AG04450 (cell line): ENCODE measurements around the gene ADH7. TPM values are rescaled to one million over a fixed set of nuclear protein-coding genes. Genes with fewer than 3 reads are reported as not detected.

ENCODE experiments used
- CTCF ChIA-PET: fragments of 300-600, 350-600 bp; formaldehyde crosslinking; extraction: SDS; loops from one replicate; lab custom pipeline; 2022; ENCODE audit warnings: antibody characterized with exemption, inconsistent platforms; lab: Charles Lee
- POLR2A ChIA-PET: fragments of 350-600 bp; formaldehyde crosslinking; extraction: SDS; loops from one replicate; lab custom pipeline; 2021; ENCODE audit warnings: antibody characterized with exemption, inconsistent platforms; lab: Yijun Ruan, JAX
- DNase-seq: peaks from one replicate; pipeline ENCODE4 v3.0.0-alpha.2; 2011; ENCODE audit warnings: low read depth, low spot score
- H3K27ac ChIP-seq: one replicate; pipeline ENCODE4 v1.5.1; 2012; ENCODE audit warnings: low read depth, low read length, control low read depth
- H3K27me3 ChIP-seq: one replicate; pipeline ENCODE4 v1.6.0; 2012; ENCODE audit warnings: low read length; ENCODE audit not compliant: control insufficient read depth, insufficient read depth
- H3K4me3 ChIP-seq: 2 replicates; pipeline ENCODE4 v1.5.1; 2011; ENCODE audit warnings: mild to moderate bottlenecking, low read depth, low read length, control low read depth
- H3K9me3 ChIP-seq: 2 replicates; pipeline ENCODE4 v1.5.1; 2012; ENCODE audit warnings: low read length; ENCODE audit not compliant: control insufficient read depth, insufficient read depth
- CTCF ChIP-seq: IDR thresholded peaks from 2 replicates; pipeline ENCODE4 v1.5.1; 2011; ENCODE audit warnings: low read depth, low read length, control low read depth, inconsistent platforms
- polyA plus RNA-seq: library from polyadenylated mRNA; depleted of rRNA; stranded (reverse); fragments of >200 nt; gene quantifications from 2 replicates; pipeline ENCODE4 v1.2.3, GENCODE V29; 2011

The ADH7 gene
- polyA plus RNA-seq, 1 experiment: not detected

- Histone ChIP-seq H3K27ac (peak overlapping the region; percentile 84), H3K27me3 (no peaks in the 10 kb centered on the region), H3K4me3 (no peak overlapping the region), H3K9me3 (no peaks in the 10 kb centered on the region)
- DNase-seq: peak; percentile 85
- no peak for TF ChIP-seq CTCF
- ChIA-PET POLR2A (interaction anchor here (0.8 to 1.6 kb wide), 4 partner anchors 15 to 326 kb away, joined by 3 to 9 read pairs (median 4); no protein-coding TSS in a partner anchor), CTCF (interaction anchor here (0.5 to 10.8 kb wide), 35 partner anchors 9 to 1116 kb away, joined by 3 to 122 read pairs (median 5); partner anchors contain the start of genes ADH4 and METAP1)
Observed at GRCh38 chr4:99404595-99405287, 30.4 kb downstream of the ADH7 start.

- Histone ChIP-seq H3K4me3 (no peak overlapping the region), H3K9me3 (no peaks in the 10 kb centered on the region), H3K27me3 (no peaks in the 10 kb centered on the region), H3K27ac (peak overlapping the region; percentile 87)
- DNase-seq: no peak
- ChIA-PET CTCF (interaction anchor here (0.5 to 10.8 kb wide), 11 partner anchors 12 to 961 kb away, joined by 3 to 122 read pairs (median 7); partner anchors contain the start of gene METAP1), POLR2A (interaction anchor here (0.8 to 1.6 kb wide), 3 partner anchors 14 to 325 kb away, joined by 3 to 9 read pairs (median 4); no protein-coding TSS in a partner anchor)
- no peak for TF ChIP-seq CTCF
Observed at GRCh38 chr4:99403380-99404184, 31.6 kb downstream of the ADH7 start.

- H3K27me3 ChIP-seq: no peaks in the 10 kb centered on the region
- H3K4me3 ChIP-seq: no peak overlapping the region
- CTCF ChIA-PET: interaction anchor here (0.7 to 10.8 kb wide), 3 partner anchors 13 to 202 kb away, joined by 3 to 122 read pairs (median 5); no protein-coding TSS in a partner anchor
- TF ChIP-seq CTCF: no peak; the same call in 1 of the 2 replicates
- no peak overlapping the region for H3K27ac ChIP-seq
- no peak for DNase-seq
- POLR2A ChIA-PET: no interaction called here
- H3K9me3 ChIP-seq: no peaks in the 10 kb centered on the region
Observed at GRCh38 chr4:99402765-99403164, 32.4 kb downstream of the ADH7 start.

- H3K27me3 ChIP-seq: no peaks in the 10 kb centered on the region
- ChIA-PET CTCF (interaction anchor here (0.8 to 10.8 kb wide), 2 partner anchors 22 to 200 kb away, joined by 3 to 122 read pairs; no protein-coding TSS in a partner anchor), POLR2A (no interaction called here)
- DNase-seq: no peak
- no peaks in the 10 kb centered on the region for H3K9me3 ChIP-seq
- no peak overlapping the region for H3K27ac ChIP-seq
- no peak overlapping the region for H3K4me3 ChIP-seq
- no peak for TF ChIP-seq CTCF
Observed at GRCh38 chr4:99400831-99401230, 34.3 kb downstream of the ADH7 start.
